ENCODE measurements around the gene GAS7.

DNA sequence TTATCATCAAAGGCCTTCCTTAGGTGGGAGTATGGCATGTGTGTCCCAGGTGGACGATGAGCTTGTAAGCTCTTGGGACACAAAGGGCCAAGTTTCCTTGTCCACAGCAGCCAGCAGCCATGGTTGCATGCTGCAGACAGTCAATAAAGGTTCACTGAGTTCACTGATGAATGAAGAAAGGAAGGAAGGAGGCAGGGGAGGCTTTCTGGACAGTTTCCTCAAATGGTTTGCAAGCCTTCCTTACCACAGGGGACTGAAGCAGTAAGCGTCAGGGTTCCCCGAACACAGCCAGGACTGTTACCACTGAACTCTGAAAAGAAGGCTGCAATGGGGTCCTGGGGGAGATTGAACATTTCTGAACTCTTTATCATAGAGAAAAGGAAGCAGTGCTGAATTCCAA is 111.1 kb downstream of the GAS7 start:
- TF ChIP-seq, protein P1, sequence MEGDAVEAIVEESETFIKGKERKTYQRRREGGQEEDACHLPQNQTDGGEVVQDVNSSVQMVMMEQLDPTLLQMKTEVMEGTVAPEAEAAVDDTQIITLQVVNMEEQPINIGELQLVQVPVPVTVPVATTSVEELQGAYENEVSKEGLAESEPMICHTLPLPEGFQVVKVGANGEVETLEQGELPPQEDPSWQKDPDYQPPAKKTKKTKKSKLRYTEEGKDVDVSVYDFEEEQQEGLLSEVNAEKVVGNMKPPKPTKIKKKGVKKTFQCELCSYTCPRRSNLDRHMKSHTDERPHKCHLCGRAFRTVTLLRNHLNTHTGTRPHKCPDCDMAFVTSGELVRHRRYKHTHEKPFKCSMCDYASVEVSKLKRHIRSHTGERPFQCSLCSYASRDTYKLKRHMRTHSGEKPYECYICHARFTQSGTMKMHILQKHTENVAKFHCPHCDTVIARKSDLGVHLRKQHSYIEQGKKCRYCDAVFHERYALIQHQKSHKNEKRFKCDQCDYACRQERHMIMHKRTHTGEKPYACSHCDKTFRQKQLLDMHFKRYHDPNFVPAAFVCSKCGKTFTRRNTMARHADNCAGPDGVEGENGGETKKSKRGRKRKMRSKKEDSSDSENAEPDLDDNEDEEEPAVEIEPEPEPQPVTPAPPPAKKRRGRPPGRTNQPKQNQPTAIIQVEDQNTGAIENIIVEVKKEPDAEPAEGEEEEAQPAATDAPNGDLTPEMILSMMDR (IDR thresholded peaks at IDR 0.05) = no peak
- no peak for TF ChIP-seq EP300 (IDR thresholded peaks at IDR 0.05)

Measured in stomach (tissue), 4 donors.